Measurements from ENCODE around the gene NHEJ1.

DNA sequence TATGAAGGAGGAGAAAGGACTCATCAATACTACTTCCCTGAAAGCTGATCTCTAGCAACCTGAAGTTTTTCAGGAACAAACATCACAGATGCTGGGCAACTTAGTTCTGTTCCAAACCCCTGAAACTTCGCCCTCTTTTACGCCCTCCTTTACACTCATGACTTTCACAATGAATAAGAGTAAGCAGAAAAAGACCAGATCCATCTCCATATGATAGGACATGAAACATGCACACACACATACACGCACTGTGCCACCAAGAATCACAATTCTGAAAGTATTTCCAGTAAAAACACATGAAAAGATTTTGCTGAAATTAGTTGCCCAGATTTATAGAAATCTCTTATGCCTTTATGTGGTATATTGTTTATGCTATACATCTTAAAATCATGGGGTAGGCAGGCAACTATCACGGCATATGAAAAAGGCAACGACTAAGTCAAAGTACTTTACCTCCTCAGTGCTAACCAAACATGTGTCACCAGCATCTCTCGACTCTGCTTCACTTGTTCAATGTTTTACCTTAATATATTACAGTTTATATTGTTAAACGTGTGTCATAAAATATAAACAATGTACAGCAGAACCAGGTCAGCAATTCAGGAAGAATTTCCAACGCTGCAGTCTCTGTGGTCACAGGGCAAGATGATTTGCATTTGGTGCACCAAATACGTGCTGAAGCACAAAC lies 47.8 kb downstream of the NHEJ1 start:
- TF ChIP-seq CTCF (IDR thresholded peaks at IDR 0.05; ENCODE audit: low read length) (no peak), EZH2 (IDR thresholded peaks at IDR 0.05; ENCODE audit: borderline replicate concordance, low read length) (no peak)

All from OCI-LY1 (cell line).